Smooth muscle cell (in vitro differentiated cells): ENCODE results near the gene IGFALS. TPM values are rescaled to one million over a fixed set of nuclear protein-coding genes. Genes with fewer than 3 reads are reported as not detected.
A peak's percentile ranks its signal among the peaks of the same experiment; 100 is the strongest.

Experiments
- DNase-seq: peaks from one replicate; lab custom pipeline; 2025; ENCODE audit not compliant: unreplicated experiment; lab: John Stamatoyannopoulos, UW
- H2AFZ ChIP-seq: fragments of 200-600 bp; sonication (generic); 2 replicates; pipeline ENCODE4 v1.6.0; 2016; ENCODE audit warnings: antibody characterized with exemption, low read depth, mild to moderate bottlenecking
- H3F3A ChIP-seq: fragments of 200-600 bp; sonication (generic); 2 replicates; pipeline ENCODE4 v1.6.0; 2017; ENCODE audit warnings: antibody characterized with exemption, low read depth
- H3K27ac ChIP-seq: fragments of 200-600 bp; sonication (generic); 2 replicates; pipeline ENCODE4 v1.5.1; 2016; ENCODE audit warnings: low read depth, mild to moderate bottlenecking
- H3K27me3 ChIP-seq: fragments of 200-600 bp; sonication (generic); 2 replicates; pipeline ENCODE4 v1.6.1; 2016; ENCODE audit warnings: low read depth, mild to moderate bottlenecking
- H3K36me3 ChIP-seq: fragments of 200-600 bp; sonication (generic); 2 replicates; pipeline ENCODE4 v1.5.1; 2016; ENCODE audit warnings: low read depth
- H3K4me1 ChIP-seq: fragments of 200-600 bp; sonication (generic); 2 replicates; pipeline ENCODE4 v1.5.1; 2016; ENCODE audit warnings: low read depth
- H3K4me2 ChIP-seq: fragments of 200-600 bp; sonication (generic); 2 replicates; pipeline ENCODE4 v1.6.0; 2016; ENCODE audit warnings: mild to moderate bottlenecking
- H3K4me3 ChIP-seq: fragments of 200-600 bp; sonication (generic); 2 replicates; pipeline ENCODE4 v1.5.1; 2016; ENCODE audit warnings: mild to moderate bottlenecking
- H3K79me2 ChIP-seq: fragments of 200-600 bp; sonication (generic); 2 replicates; pipeline ENCODE4 v1.6.0; 2016; ENCODE audit warnings: low read depth, mild to moderate bottlenecking
- H3K9ac ChIP-seq: fragments of 200-600 bp; sonication (generic); 2 replicates; pipeline ENCODE4 v1.6.0; 2016; ENCODE audit warnings: low read depth
- H3K9me3 ChIP-seq: fragments of 200-600 bp; sonication (generic); replicated peaks from 2 replicates; pipeline ENCODE4 v1.5.1; 2016; ENCODE audit warnings: low read depth
- H4K20me1 ChIP-seq: fragments of 200-600 bp; sonication (generic); 2 replicates; pipeline ENCODE4 v1.6.0; 2016; ENCODE audit warnings: low read depth
- WGBS: methylation state at CpG from one replicate; pipeline ENCODE4 v1.1.7; 2016; ENCODE audit warnings: low lambda C conversion rate; 5-methylcytosine and 5-hydroxymethylcytosine counted together
- polyA plus RNA-seq: library from polyadenylated mRNA; unstranded; fragments of >200 nt; fragmentation: Nextera tagmentation; extraction: Ambion mirVana; gene quantifications from 2 replicates; pipeline ENCODE4 v1.2.1, GENCODE V29; 2016
- total RNA-seq: library from RNA; depleted of rRNA; stranded (reverse); fragments of >200 nt; gene quantifications from 2 replicates; pipeline ENCODE4 v1.2.3, GENCODE V29; 2014
- TF ChIP-seq, protein P1 (sequence below): fragments of 200-600 bp; sonication (generic); IDR thresholded peaks from 2 replicates; pipeline ENCODE4 v1.5.1; 2017; ENCODE audit warnings: borderline replicate concordance, mild to moderate bottlenecking, antibody characterized with exemption; ENCODE audit not compliant: insufficient read depth, poor library complexity, severe bottlenecking

The IGFALS gene
- total and polyA plus RNA-seq, 2 experiments from 2014 or later: not detected

DNA sequence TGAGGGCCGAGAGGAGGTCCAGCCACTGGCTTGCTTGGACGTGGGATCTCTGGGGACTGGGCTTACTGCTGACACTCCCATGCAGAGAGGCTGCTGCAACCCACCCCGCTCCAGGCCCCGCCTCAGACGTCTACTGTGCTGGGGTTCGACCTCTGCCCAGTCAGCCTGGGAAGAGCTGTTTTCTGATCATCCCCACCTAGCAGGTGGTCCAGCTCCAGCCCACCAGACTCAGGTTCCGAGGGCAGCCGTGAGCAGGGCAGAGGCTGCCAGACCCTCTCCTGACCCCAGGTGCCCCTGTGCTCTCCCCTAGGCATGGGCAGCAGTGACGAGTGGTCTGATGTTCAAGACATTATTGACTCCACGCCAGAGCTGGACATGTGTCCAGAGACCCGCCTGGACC is 45.6 kb downstream of the IGFALS start:
- Histone ChIP-seq H3K27ac (no peak overlapping the region), H4K20me1 (peaks cover 6% of the 10 kb centered on the region), H3K4me1 (no peaks in the 10 kb centered on the region), H2AFZ (no peak overlapping the region), H3K9ac (no peak overlapping the region), H3K27me3 (no peaks in the 10 kb centered on the region), H3K4me3 (no peak overlapping the region), H3K9me3 (no peaks in the 10 kb centered on the region), H3F3A (peaks cover 6% of the 10 kb centered on the region), H3K79me2 (no peaks in the 10 kb centered on the region), H3K4me2 (no peak overlapping the region), H3K36me3 (no peaks in the 10 kb centered on the region)
- DNase-seq: no peak
- TF ChIP-seq, protein P1, sequence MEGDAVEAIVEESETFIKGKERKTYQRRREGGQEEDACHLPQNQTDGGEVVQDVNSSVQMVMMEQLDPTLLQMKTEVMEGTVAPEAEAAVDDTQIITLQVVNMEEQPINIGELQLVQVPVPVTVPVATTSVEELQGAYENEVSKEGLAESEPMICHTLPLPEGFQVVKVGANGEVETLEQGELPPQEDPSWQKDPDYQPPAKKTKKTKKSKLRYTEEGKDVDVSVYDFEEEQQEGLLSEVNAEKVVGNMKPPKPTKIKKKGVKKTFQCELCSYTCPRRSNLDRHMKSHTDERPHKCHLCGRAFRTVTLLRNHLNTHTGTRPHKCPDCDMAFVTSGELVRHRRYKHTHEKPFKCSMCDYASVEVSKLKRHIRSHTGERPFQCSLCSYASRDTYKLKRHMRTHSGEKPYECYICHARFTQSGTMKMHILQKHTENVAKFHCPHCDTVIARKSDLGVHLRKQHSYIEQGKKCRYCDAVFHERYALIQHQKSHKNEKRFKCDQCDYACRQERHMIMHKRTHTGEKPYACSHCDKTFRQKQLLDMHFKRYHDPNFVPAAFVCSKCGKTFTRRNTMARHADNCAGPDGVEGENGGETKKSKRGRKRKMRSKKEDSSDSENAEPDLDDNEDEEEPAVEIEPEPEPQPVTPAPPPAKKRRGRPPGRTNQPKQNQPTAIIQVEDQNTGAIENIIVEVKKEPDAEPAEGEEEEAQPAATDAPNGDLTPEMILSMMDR: no peak
- 92% methylated on average over 11 of the region's 11 CpGs for WGBS

DNA sequence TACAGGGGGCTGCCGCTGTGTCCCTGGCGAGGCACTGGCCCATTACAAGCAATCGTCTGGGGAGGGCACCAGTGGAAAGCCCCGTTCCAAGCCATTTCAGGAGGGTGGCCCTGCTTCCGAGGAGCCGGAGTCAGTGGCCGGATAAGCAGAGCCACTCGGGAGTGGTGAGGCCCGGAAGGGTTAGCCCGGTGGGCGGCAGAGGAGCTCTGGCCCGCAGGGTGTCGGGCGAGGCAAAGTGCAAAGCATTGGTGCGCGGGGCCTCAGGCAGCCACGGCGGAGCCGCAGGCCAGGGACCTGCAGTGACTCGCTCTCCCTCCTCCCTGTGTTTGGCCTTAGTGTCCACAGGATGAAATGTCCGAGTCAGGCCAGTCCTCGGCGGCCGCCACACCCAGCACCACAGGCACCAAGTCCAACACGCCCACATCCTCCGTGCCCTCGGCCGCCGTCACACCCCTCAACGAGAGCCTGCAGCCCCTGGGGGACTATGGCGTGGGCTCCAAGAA is 46.8 kb downstream of the IGFALS start:
- Histone ChIP-seq H3K4me2 (peak overlapping the region; percentile 32), H3K79me2 (no peaks in the 10 kb centered on the region), H4K20me1 (peaks cover 6% of the 10 kb centered on the region), H3K4me3 (no peak overlapping the region), H3K36me3 (no peaks in the 10 kb centered on the region), H2AFZ (no peak overlapping the region), H3K27ac (peak overlapping the region; percentile 94), H3K9me3 (no peaks in the 10 kb centered on the region), H3F3A (peaks cover 6% of the 10 kb centered on the region), H3K27me3 (no peaks in the 10 kb centered on the region), H3K9ac (peak overlapping the region; percentile 54), H3K4me1 (no peaks in the 10 kb centered on the region)
- WGBS: 85% methylated on average over 27 of the region's 31 CpGs
- no peak for DNase-seq
- TF ChIP-seq, protein P1: no peak

DNA sequence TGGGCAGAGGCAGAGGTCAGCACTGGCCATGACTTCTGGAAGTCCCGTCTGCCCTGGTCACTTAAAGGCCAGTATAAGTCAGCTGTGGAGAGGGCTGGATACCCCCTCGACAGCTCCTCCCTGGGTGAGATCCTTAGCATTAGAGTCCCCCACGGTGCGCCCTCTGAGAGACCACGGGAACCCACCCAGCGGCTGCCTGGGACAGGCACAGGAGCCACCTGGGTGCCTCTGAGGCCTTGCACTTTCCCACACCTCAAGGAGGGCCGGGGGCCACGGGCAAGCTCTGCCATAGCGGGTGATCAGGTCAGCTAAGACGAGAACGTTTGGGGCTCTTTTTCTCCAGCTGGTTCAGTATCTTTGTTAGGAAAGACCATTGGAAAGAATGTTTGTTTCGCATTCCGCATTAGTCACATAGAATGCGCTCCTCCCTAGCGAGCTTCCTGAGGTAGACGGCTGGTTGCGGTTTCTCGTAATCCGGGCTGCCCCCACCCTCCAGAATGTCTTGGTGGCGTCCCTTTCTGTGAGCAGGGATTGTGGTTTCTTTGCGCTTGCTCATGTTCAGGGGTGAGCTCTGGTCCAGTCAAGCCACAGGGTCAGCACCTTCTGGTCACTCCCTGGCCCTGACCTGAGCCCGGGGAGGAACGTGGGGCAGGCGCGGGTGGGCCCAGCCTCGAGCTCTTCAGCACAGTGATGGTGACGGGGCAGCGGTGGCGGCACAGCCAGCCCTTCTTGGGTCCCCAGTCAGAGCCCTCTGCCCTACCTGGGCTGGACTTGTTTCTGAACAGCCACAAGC is 47.4 kb downstream of the IGFALS start:
- H3K4me3 ChIP-seq: no peak overlapping the region
- no peaks in the 10 kb centered on the region for H3K79me2 ChIP-seq
- no peaks in the 10 kb centered on the region for H3K9me3 ChIP-seq
- H3K4me2 ChIP-seq: peak overlapping the region; percentile 75
- H3K27me3 ChIP-seq: no peaks in the 10 kb centered on the region
- peak overlapping the region; percentile 87 for H3K9ac ChIP-seq
- no peak overlapping the region for H2AFZ ChIP-seq
- peak overlapping the region; percentile 94 for H3K27ac ChIP-seq
- no peak for DNase-seq
- peaks cover 6% of the 10 kb centered on the region for H3F3A ChIP-seq
- H3K4me1 ChIP-seq: no peaks in the 10 kb centered on the region
- TF ChIP-seq, protein P1: no peak
- no peaks in the 10 kb centered on the region for H3K36me3 ChIP-seq
- 64% methylated on average over 29 of the region's 29 CpGs for WGBS
- H4K20me1 ChIP-seq: peaks cover 6% of the 10 kb centered on the region
